ENCODE results near the gene SOCS1. TPM values are rescaled to one million over a fixed set of nuclear protein-coding genes. Genes with fewer than 3 reads are reported as not detected.

The SOCS1 gene
- total RNA-seq, 2 experiments from 2014 or later = 23.4 to 47.1 TPM

DNA sequence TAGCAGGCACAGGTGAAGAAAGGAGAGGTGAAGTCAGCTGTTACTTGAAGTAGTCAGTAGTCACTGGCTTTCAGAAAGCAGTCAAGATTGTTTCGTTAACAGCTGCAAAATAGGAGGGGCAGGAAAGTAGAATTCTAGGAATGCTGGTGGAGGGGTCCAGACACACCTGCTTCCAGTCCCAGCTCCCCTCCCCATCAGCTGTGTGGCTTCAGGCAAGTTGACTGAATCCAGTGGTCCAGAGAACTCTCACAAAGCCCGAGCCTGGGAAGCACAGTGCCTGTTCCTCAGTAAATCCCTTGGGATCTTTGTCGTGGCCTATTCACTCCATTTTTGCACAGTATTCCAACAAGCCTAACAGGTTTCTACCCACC is 4.6 kb upstream of the SOCS1 start:
- H3K4me1 ChIP-seq (ENCODE audit: insufficient read depth, low read length, poor library complexity, severe bottlenecking) = peaks cover 46% of the 10 kb centered on the region
- no peak overlapping the region for H3K4me2 ChIP-seq (ENCODE audit: low read length)
- peaks cover 1% of the 10 kb centered on the region; the same call in 1 of the 2 replicates for H3K79me2 ChIP-seq (ENCODE audit: insufficient read depth, low read depth, low read length)

DNA sequence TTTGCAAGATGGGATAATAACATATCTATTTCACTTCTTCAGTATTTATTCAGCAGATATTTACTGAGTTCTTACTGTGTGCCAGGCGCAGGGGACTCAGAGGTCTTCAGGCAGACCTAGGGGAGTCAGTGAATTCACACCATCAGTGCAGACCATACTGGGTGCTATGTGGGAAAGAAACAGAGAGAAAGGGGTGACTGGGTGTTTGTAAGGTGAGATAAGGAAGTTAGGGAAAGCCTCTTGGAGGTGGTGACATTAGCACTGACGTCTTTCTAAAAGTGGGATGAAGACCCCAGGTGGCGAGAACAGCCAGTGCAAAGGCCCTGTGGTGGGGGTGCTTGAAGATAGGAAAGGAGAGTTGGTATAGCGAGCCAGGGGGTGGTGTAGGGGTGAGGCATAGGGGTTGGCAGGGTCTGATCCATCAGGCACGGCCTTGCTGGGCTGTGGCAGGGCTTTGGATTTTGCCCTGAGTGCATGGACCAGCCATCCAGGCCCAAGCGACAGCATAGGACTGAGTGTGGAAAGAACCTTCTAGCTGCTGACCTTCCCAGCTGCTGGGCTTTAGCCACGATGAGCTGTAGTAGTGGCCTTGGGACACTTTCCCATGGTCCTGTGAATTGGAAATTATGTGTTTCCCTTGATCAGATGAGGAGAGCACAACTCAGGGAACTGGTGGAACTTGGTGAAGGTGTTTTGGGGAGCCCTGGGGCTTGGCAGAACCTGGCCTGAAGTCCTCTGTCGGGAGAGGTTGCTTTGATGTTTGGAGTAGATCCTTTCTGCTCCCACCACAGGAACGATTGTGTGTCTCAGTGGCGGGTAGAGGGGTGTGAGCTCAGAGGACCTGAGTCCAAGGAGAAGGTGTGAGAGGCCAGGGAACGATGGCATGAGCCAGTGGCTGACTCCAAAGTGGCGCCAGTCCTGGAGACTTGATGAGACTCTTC is 3.9 kb upstream of the SOCS1 start:
- H4K20me1 ChIP-seq (ENCODE audit: insufficient read depth, low read length) = peaks cover 4% of the 10 kb centered on the region; the same call in 1 of the 2 replicates
- H3K79me2 ChIP-seq (ENCODE audit: insufficient read depth, low read depth, low read length) = peaks cover 8% of the 10 kb centered on the region; the same call in 1 of the 2 replicates
- ChIA-PET CTCF (ENCODE audit: unreplicated experiment) (no interaction called here), POLR2A (interaction anchor here (0.5 to 2.9 kb wide), 2 partner anchors 38 to 106 kb away, joined by 4 to 11 read pairs; no protein-coding TSS in a partner anchor)
- intact Hi-C loops (cut with micrococcal nuclease; ENCODE audit: unreplicated experiment) = no loop called here
- no TSS peak for BruUV-seq (replicated peaks)
- H3K9me2 ChIP-seq (ENCODE audit: insufficient read depth, low read length) = no peaks in the 10 kb centered on the region
- H3K4me3 ChIP-seq (ENCODE audit: low read depth, low read length, poor library complexity, severe bottlenecking) = no peak overlapping the region
- peaks cover 45% of the 10 kb centered on the region for H3K4me1 ChIP-seq (ENCODE audit: insufficient read depth, low read length, poor library complexity, severe bottlenecking)
- H3K36me3 ChIP-seq (ENCODE audit: insufficient read depth, low read length) = peaks cover 8% of the 10 kb centered on the region
- no peaks in the 10 kb centered on the region for H3K9me3 ChIP-seq (ENCODE audit: low read length)
- no peak overlapping the region for H3K4me2 ChIP-seq (ENCODE audit: low read length)
- TF ChIP-seq EZH2phosphoT487 (IDR thresholded peaks at IDR 0.05; ENCODE audit: borderline replicate concordance, low read depth, low read length) = no peak
- TF ChIP-seq, protein P1, sequence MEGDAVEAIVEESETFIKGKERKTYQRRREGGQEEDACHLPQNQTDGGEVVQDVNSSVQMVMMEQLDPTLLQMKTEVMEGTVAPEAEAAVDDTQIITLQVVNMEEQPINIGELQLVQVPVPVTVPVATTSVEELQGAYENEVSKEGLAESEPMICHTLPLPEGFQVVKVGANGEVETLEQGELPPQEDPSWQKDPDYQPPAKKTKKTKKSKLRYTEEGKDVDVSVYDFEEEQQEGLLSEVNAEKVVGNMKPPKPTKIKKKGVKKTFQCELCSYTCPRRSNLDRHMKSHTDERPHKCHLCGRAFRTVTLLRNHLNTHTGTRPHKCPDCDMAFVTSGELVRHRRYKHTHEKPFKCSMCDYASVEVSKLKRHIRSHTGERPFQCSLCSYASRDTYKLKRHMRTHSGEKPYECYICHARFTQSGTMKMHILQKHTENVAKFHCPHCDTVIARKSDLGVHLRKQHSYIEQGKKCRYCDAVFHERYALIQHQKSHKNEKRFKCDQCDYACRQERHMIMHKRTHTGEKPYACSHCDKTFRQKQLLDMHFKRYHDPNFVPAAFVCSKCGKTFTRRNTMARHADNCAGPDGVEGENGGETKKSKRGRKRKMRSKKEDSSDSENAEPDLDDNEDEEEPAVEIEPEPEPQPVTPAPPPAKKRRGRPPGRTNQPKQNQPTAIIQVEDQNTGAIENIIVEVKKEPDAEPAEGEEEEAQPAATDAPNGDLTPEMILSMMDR (conservative IDR thresholded peaks at IDR 0.05; ENCODE audit: low read length) = no peak
- no peak for DNase-seq (ENCODE audit: low spot score)
- no peak overlapping the region for H2AFZ ChIP-seq (ENCODE audit: low read length)
- no peak overlapping the region for H3K27ac ChIP-seq (ENCODE audit: low read depth, low read length, poor library complexity, severe bottlenecking)

More for the DNA sequence above, 4.6 kb upstream of the SOCS1 start:
- ChIA-PET POLR2A (interaction anchor here (0.5 to 2.9 kb wide), 3 partner anchors 38 to 106 kb away, joined by 3 to 11 read pairs (median 4); no protein-coding TSS in a partner anchor), CTCF (ENCODE audit: unreplicated experiment) (interaction anchor here (0.6 kb wide), 1 partner anchor 92 kb away, joined by 3 read pairs; no protein-coding TSS in a partner anchor)
- Histone ChIP-seq H3K36me3 (ENCODE audit: insufficient read depth, low read length) (peaks cover 1% of the 10 kb centered on the region; the same call in 1 of the 2 replicates), H3K4me3 (ENCODE audit: low read depth, low read length, poor library complexity, severe bottlenecking) (no peak overlapping the region), H3K9me2 (ENCODE audit: insufficient read depth, low read length) (no peaks in the 10 kb centered on the region), H2AFZ (ENCODE audit: low read length) (no peak overlapping the region), H3K9me3 (ENCODE audit: low read length) (no peaks in the 10 kb centered on the region), H3K27ac (ENCODE audit: low read depth, low read length, poor library complexity, severe bottlenecking) (no peak overlapping the region), H4K20me1 (ENCODE audit: insufficient read depth, low read length) (no peaks in the 10 kb centered on the region)
- intact Hi-C loops (cut with micrococcal nuclease; ENCODE audit: unreplicated experiment) = no loop called here
- no peak for DNase-seq (ENCODE audit: low spot score)
- BruUV-seq (replicated peaks) = no TSS peak
- TF ChIP-seq EZH2phosphoT487 (IDR thresholded peaks at IDR 0.05; ENCODE audit: borderline replicate concordance, low read depth, low read length) = no peak
- TF ChIP-seq, protein P1 (conservative IDR thresholded peaks at IDR 0.05; ENCODE audit: low read length) = no peak

Data from OCI-LY7 (cell line).